ENCODE measurements around the gene CDC42EP2. TPM values are rescaled to one million over a fixed set of nuclear protein-coding genes. Genes with fewer than 3 reads are reported as not detected.

The CDC42EP2 gene, protein sequence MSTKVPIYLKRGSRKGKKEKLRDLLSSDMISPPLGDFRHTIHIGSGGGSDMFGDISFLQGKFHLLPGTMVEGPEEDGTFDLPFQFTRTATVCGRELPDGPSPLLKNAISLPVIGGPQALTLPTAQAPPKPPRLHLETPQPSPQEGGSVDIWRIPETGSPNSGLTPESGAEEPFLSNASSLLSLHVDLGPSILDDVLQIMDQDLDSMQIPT
- total RNA-seq (2014; rRNA removed; shearing (Covaris generic)) (32.1 and 32.6 TPM in 2 replicates), polyA plus RNA-seq (2016; fragmentation: Nextera tagmentation; extraction: Ambion mirVana) (37.9 and 40.3 TPM in 2 replicates)

DNA sequence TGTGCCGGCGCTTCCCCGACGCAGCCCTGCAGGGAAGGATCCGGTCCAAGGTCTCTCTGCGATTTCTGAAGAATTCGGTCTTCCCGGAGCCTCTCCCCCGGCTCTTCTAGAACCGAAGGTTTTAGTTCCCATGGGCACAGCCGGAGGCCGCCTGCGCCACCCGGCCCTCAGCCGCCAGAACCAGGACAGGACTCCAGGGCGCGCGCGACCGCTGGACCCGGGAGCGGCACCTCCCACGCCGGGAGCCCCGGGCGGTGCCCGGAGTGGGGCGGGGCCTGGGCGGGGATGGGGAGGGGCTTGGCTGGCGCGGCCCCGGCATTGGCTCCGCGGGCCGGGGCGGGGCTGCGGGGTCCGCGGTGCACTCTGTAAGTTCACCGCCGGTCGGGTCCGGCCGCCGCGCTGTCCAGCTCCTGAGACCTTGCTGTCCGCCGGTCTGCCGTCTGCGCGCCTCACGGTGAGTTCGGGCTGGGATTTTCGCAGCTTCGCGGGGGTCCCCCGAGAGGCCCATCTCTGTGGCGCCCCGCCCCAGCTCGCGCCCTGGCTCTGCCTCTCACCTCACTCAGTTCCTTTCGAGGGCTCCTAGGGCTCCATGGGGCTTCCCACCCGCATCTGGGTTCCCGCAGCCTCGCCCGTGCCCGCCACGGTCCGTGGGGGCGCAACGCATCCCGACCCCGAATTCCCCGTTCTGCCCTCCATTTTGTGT lies at the start of gene CDC42EP2:
TSS of gene CDC42EP2 (plus strand) at position 366 of the 703 bp plus-strand sequence. CDS start 6,033 bp downstream, outside the sequence.
- peak within 1 kb of the TSS; percentile 88 for H3K4me3 ChIP-seq
- TF ChIP-seq EZH2 (IDR thresholded peaks at IDR 0.05; ENCODE audit: insufficient read depth, poor library complexity, severe bottlenecking) (no peak), EZH2phosphoT487 (IDR thresholded peaks at IDR 0.05; ENCODE audit: insufficient read depth, low read depth) (no peak)
- in situ Hi-C loops (cut with MboI): no loop called here
- peaks cover 27% of the 10 kb centered on the region for H3K4me1 ChIP-seq (ENCODE audit: insufficient read depth)
- H3K9ac ChIP-seq: peak within 1 kb of the TSS; percentile 99
- peak within 1 kb of the TSS; percentile 96 for H3K4me2 ChIP-seq (ENCODE audit: unreplicated experiment)
- H3K27ac ChIP-seq: peak within 1 kb of the TSS; percentile 97
- no peaks in the 10 kb centered on the region for H3K9me3 ChIP-seq (ENCODE audit: low read depth)
- H3K79me2 ChIP-seq (ENCODE audit: insufficient read depth): peaks cover 54% of the 10 kb centered on the region
- H4K20me1 ChIP-seq (ENCODE audit: insufficient read depth): no peaks in the 10 kb centered on the region; the same call in 1 of the 2 replicates
- no peaks in the 10 kb centered on the region for H3K27me3 ChIP-seq (replicated peaks; ENCODE audit: insufficient read depth)
- no peaks in the 10 kb centered on the region for H3K9me2 ChIP-seq (ENCODE audit: insufficient read depth)
- peak within 1 kb of the TSS; percentile 49 for H2AFZ ChIP-seq
- peak; percentile 94 for DNase-seq
- H3K36me3 ChIP-seq (ENCODE audit: low read depth): no peaks in the 10 kb centered on the region
- 0% methylated on average over 37 to 51 of the region's 74 CpGs for WGBS, 2 experiments (ENCODE audit: low coverage in 1 of 2, low lambda C conversion rate in 2 of 2, missing lambda C conversion rate in 2 of 2)
- peaks cover 32% of the 10 kb centered on the region for H3F3A ChIP-seq (ENCODE audit: insufficient read depth)

DNA sequence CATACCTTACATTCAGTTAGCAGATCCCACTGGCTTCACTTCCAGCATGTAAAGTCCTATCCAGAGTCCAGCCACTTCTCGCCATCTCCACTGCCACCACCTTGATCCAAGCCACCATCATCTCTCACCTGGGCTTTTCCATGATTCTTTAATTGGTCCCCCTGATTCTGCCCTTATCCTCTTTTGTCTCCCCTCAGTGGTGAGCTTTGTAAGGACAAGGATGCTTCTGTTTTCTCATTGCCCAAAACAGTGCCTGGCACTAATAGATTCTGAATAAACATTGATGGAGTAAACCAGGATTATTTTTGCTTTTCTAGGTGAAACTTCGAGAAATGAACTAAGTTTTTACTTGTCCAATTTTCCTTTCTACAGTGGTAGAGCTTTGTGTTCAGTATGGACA lies 48.5 kb upstream of the CDC42EP2 start:
- 98% methylated on average over 2 of the region's 2 CpGs for WGBS, 2 experiments (ENCODE audit: low coverage in 1 of 2, low lambda C conversion rate in 2 of 2, missing lambda C conversion rate in 2 of 2)
- Histone ChIP-seq H2AFZ (no peak overlapping the region), H3K4me3 (no peak overlapping the region), H3K9ac (no peak overlapping the region), H3K4me1 (ENCODE audit: insufficient read depth) (peaks cover 4% of the 10 kb centered on the region), H3K27ac (no peak overlapping the region), H3F3A (ENCODE audit: insufficient read depth) (no peaks in the 10 kb centered on the region), H3K4me2 (ENCODE audit: unreplicated experiment) (no peak overlapping the region), H3K36me3 (ENCODE audit: low read depth) (0 out of 2 replicates have a peak, but pooled peaks cover 7% of the 10 kb centered on the region), H3K9me3 (ENCODE audit: low read depth) (no peaks in the 10 kb centered on the region), H4K20me1 (ENCODE audit: insufficient read depth) (no peaks in the 10 kb centered on the region), H3K27me3 (replicated peaks; ENCODE audit: insufficient read depth) (no peaks in the 10 kb centered on the region), H3K9me2 (ENCODE audit: insufficient read depth) (no peaks in the 10 kb centered on the region), H3K79me2 (ENCODE audit: insufficient read depth) (peaks cover 42% of the 10 kb centered on the region)
- in situ Hi-C loops (cut with MboI): no loop called here
- DNase-seq: no peak
- TF ChIP-seq EZH2phosphoT487 (IDR thresholded peaks at IDR 0.05; ENCODE audit: insufficient read depth, low read depth) (no peak), EZH2 (IDR thresholded peaks at IDR 0.05; ENCODE audit: insufficient read depth, poor library complexity, severe bottlenecking) (no peak)

DNA sequence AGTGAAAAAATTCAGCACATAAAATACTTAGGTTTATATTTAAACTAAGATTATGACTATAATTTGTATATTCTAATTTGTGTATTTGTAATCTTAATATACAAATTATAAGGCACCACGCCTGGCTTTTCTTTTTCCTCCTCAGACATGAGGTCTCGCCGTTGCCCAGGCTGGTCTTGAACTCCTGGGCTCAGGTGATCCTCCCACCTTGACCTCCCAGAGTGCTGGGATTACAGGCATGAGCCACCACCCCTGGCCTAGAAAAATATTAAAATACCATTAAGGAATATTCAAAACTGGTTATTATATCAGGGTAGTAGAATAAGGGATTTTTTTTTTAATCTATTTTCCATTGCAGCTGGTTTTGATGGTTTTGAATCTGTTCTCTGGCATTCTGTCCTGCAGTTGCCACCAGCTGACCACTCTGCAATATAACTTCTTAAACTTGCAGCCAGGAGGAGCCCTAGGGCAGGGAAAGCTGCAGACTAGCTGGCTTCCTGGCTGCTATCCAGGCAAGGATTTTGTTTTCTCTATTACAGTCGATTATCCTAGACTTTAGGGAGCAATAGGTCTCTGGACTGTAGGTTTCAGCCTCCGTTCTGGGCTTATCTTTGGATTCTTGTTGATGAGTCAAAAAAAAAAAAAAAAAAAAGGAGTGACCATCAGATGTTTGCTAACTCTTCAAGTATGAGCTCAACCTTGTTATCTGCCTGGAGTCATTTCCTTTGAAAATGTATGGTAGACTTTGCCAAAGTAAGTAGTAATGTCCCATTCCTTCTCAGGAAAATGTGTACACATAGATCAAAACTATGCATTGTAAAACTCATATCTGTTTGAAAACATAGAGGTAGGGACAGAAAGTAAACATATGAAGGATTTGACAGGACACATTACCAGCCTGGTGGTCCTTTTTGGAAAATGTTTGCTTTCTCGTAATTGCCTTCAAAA lies 39.7 kb upstream of the CDC42EP2 start:
- H3F3A ChIP-seq (ENCODE audit: insufficient read depth): peaks cover 51% of the 10 kb centered on the region
- no peak overlapping the region for H3K4me3 ChIP-seq
- H3K36me3 ChIP-seq (ENCODE audit: low read depth): no peaks in the 10 kb centered on the region
- peaks cover 14% of the 10 kb centered on the region for H3K79me2 ChIP-seq (ENCODE audit: insufficient read depth)
- H2AFZ ChIP-seq: no peak overlapping the region
- TF ChIP-seq EZH2 (IDR thresholded peaks at IDR 0.05; ENCODE audit: insufficient read depth, poor library complexity, severe bottlenecking) (no peak), EZH2phosphoT487 (IDR thresholded peaks at IDR 0.05; ENCODE audit: insufficient read depth, low read depth) (no peak)
- 50 to 51% methylated on average over 6 of the region's 6 CpGs for WGBS, 2 experiments (ENCODE audit: low coverage in 1 of 2, low lambda C conversion rate in 2 of 2, missing lambda C conversion rate in 2 of 2)
- H3K4me2 ChIP-seq (ENCODE audit: unreplicated experiment): peak overlapping the region; percentile 19
- no peaks in the 10 kb centered on the region for H3K27me3 ChIP-seq (replicated peaks; ENCODE audit: insufficient read depth)
- in situ Hi-C loops (cut with MboI): loop anchor here (10.0 kb wide), 1 partner anchor 50 kb away; no protein-coding TSS in a partner anchor
- H3K4me1 ChIP-seq (ENCODE audit: insufficient read depth): peaks cover 47% of the 10 kb centered on the region
- H3K9me2 ChIP-seq (ENCODE audit: insufficient read depth): no peaks in the 10 kb centered on the region
- H3K27ac ChIP-seq: peak overlapping the region; percentile 62
- DNase-seq: peak; percentile 96
- peak overlapping the region; percentile 28 for H3K9ac ChIP-seq
- H4K20me1 ChIP-seq (ENCODE audit: insufficient read depth): no peaks in the 10 kb centered on the region
- H3K9me3 ChIP-seq (ENCODE audit: low read depth): no peaks in the 10 kb centered on the region

DNA sequence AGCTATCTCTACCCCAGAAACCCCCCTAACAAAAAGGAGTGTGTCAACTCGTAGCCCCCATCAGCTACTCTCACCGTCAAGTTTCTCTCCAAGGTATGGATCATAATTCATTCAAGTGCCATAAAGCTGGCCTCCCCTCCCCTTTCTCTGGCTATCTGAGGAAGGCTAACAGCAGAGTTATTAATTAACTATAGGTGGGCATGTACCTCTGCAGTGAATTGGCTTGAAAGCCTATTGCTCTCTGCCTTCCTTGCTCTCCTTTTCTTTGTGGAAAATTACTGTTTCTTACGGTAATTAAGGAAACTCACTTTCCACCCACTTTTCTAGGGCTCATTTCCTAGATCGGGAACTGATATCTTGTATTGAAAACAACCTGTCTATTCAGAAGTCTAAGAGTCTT lies 38.8 kb upstream of the CDC42EP2 start:
- Histone ChIP-seq H3K9me2 (ENCODE audit: insufficient read depth) (no peaks in the 10 kb centered on the region), H3K4me1 (ENCODE audit: insufficient read depth) (peaks cover 54% of the 10 kb centered on the region), H3K4me2 (ENCODE audit: unreplicated experiment) (peak overlapping the region; percentile 19), H3F3A (ENCODE audit: insufficient read depth) (peaks cover 60% of the 10 kb centered on the region), H2AFZ (no peak overlapping the region), H3K9me3 (ENCODE audit: low read depth) (no peaks in the 10 kb centered on the region), H3K79me2 (ENCODE audit: insufficient read depth) (peaks cover 14% of the 10 kb centered on the region), H3K4me3 (no peak overlapping the region), H3K36me3 (ENCODE audit: low read depth) (no peaks in the 10 kb centered on the region), H3K9ac (peak overlapping the region; percentile 15; the same call in 1 of the 2 replicates), H3K27ac (peak overlapping the region; percentile 62), H4K20me1 (ENCODE audit: insufficient read depth) (no peaks in the 10 kb centered on the region), H3K27me3 (replicated peaks; ENCODE audit: insufficient read depth) (no peaks in the 10 kb centered on the region)
- in situ Hi-C loops (cut with MboI): loop anchor here (10.0 kb wide), 1 partner anchor 49 kb away; no protein-coding TSS in a partner anchor
- DNase-seq: no peak
- 86 to 89% methylated on average over 4 of the region's 4 CpGs for WGBS, 2 experiments (ENCODE audit: low coverage in 1 of 2, low lambda C conversion rate in 2 of 2, missing lambda C conversion rate in 2 of 2)
- no peak for TF ChIP-seq EZH2 (IDR thresholded peaks at IDR 0.05; ENCODE audit: insufficient read depth, poor library complexity, severe bottlenecking)
- TF ChIP-seq EZH2phosphoT487 (IDR thresholded peaks at IDR 0.05; ENCODE audit: insufficient read depth, low read depth): no peak
